Smooth muscle cell (in vitro differentiated cells): Measurements from ENCODE around the gene MCU. TPM values are rescaled to one million over a fixed set of nuclear protein-coding genes. Genes with fewer than 3 reads are reported as not detected.

Source experiments
- DNase-seq: peaks from one replicate; lab custom pipeline; 2025; ENCODE audit not compliant: unreplicated experiment; lab: John Stamatoyannopoulos, UW
- H2AFZ ChIP-seq: fragments of 200-600 bp; sonication (generic); 2 replicates; pipeline ENCODE4 v1.6.0; 2016; ENCODE audit warnings: antibody characterized with exemption, low read depth, mild to moderate bottlenecking
- H3F3A ChIP-seq: fragments of 200-600 bp; sonication (generic); 2 replicates; pipeline ENCODE4 v1.6.0; 2017; ENCODE audit warnings: antibody characterized with exemption, low read depth
- H3K27ac ChIP-seq: fragments of 200-600 bp; sonication (generic); 2 replicates; pipeline ENCODE4 v1.5.1; 2016; ENCODE audit warnings: low read depth, mild to moderate bottlenecking
- H3K27me3 ChIP-seq: fragments of 200-600 bp; sonication (generic); 2 replicates; pipeline ENCODE4 v1.6.1; 2016; ENCODE audit warnings: low read depth, mild to moderate bottlenecking
- H3K36me3 ChIP-seq: fragments of 200-600 bp; sonication (generic); 2 replicates; pipeline ENCODE4 v1.5.1; 2016; ENCODE audit warnings: low read depth
- H3K4me1 ChIP-seq: fragments of 200-600 bp; sonication (generic); 2 replicates; pipeline ENCODE4 v1.5.1; 2016; ENCODE audit warnings: low read depth
- H3K4me2 ChIP-seq: fragments of 200-600 bp; sonication (generic); 2 replicates; pipeline ENCODE4 v1.6.0; 2016; ENCODE audit warnings: mild to moderate bottlenecking
- H3K4me3 ChIP-seq: fragments of 200-600 bp; sonication (generic); 2 replicates; pipeline ENCODE4 v1.5.1; 2016; ENCODE audit warnings: mild to moderate bottlenecking
- H3K79me2 ChIP-seq: fragments of 200-600 bp; sonication (generic); 2 replicates; pipeline ENCODE4 v1.6.0; 2016; ENCODE audit warnings: low read depth, mild to moderate bottlenecking
- H3K9ac ChIP-seq: fragments of 200-600 bp; sonication (generic); 2 replicates; pipeline ENCODE4 v1.6.0; 2016; ENCODE audit warnings: low read depth
- H3K9me3 ChIP-seq: fragments of 200-600 bp; sonication (generic); replicated peaks from 2 replicates; pipeline ENCODE4 v1.5.1; 2016; ENCODE audit warnings: low read depth
- H4K20me1 ChIP-seq: fragments of 200-600 bp; sonication (generic); 2 replicates; pipeline ENCODE4 v1.6.0; 2016; ENCODE audit warnings: low read depth
- WGBS: methylation state at CpG from one replicate; pipeline ENCODE4 v1.1.7; 2016; ENCODE audit warnings: low lambda C conversion rate; 5-methylcytosine and 5-hydroxymethylcytosine counted together
- polyA plus RNA-seq: library from polyadenylated mRNA; unstranded; fragments of >200 nt; fragmentation: Nextera tagmentation; extraction: Ambion mirVana; gene quantifications from 2 replicates; pipeline ENCODE4 v1.2.1, GENCODE V29; 2016
- total RNA-seq: library from RNA; depleted of rRNA; stranded (reverse); fragments of >200 nt; gene quantifications from 2 replicates; pipeline ENCODE4 v1.2.3, GENCODE V29; 2014
- TF ChIP-seq, protein P1 (sequence below): fragments of 200-600 bp; sonication (generic); IDR thresholded peaks from 2 replicates; pipeline ENCODE4 v1.5.1; 2017; ENCODE audit warnings: borderline replicate concordance, mild to moderate bottlenecking, antibody characterized with exemption; ENCODE audit not compliant: insufficient read depth, poor library complexity, severe bottlenecking

The MCU gene
- total and polyA plus RNA-seq, 2 experiments from 2014 or later: 15.4 to 30.4 TPM

DNA sequence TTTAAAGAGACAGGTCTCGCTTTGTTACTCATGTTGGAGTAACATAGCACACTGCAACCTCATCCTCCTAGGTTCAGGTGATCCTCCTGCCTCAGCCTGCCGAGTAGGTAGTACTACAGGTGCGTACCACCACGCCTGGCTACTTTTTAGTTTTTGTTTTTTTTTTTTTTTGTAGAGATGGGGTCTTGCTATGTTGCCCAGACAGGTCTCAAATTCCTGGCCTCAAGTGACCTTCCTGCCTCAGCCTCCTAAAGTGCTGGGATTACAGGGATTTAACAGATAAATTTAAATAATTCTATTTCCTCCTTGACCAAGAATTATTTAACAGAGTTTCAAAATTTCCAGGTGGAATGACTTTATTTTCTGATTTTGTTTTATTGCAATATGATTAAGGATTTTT lies 104.6 kb downstream of the MCU start:
- Histone ChIP-seq H3K4me3 (no peak overlapping the region), H3K9ac (no peak overlapping the region), H3K79me2 (no peaks in the 10 kb centered on the region), H3K4me2 (no peak overlapping the region), H3K9me3 (no peaks in the 10 kb centered on the region), H3F3A (no peaks in the 10 kb centered on the region), H2AFZ (no peak overlapping the region), H3K36me3 (no peaks in the 10 kb centered on the region), H3K27me3 (no peaks in the 10 kb centered on the region), H4K20me1 (peaks cover 12% of the 10 kb centered on the region), H3K4me1 (no peaks in the 10 kb centered on the region), H3K27ac (no peak overlapping the region)
- TF ChIP-seq, protein P1, sequence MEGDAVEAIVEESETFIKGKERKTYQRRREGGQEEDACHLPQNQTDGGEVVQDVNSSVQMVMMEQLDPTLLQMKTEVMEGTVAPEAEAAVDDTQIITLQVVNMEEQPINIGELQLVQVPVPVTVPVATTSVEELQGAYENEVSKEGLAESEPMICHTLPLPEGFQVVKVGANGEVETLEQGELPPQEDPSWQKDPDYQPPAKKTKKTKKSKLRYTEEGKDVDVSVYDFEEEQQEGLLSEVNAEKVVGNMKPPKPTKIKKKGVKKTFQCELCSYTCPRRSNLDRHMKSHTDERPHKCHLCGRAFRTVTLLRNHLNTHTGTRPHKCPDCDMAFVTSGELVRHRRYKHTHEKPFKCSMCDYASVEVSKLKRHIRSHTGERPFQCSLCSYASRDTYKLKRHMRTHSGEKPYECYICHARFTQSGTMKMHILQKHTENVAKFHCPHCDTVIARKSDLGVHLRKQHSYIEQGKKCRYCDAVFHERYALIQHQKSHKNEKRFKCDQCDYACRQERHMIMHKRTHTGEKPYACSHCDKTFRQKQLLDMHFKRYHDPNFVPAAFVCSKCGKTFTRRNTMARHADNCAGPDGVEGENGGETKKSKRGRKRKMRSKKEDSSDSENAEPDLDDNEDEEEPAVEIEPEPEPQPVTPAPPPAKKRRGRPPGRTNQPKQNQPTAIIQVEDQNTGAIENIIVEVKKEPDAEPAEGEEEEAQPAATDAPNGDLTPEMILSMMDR: no peak
- no peak for DNase-seq
- 97% methylated on average over 4 of the region's 4 CpGs for WGBS

DNA sequence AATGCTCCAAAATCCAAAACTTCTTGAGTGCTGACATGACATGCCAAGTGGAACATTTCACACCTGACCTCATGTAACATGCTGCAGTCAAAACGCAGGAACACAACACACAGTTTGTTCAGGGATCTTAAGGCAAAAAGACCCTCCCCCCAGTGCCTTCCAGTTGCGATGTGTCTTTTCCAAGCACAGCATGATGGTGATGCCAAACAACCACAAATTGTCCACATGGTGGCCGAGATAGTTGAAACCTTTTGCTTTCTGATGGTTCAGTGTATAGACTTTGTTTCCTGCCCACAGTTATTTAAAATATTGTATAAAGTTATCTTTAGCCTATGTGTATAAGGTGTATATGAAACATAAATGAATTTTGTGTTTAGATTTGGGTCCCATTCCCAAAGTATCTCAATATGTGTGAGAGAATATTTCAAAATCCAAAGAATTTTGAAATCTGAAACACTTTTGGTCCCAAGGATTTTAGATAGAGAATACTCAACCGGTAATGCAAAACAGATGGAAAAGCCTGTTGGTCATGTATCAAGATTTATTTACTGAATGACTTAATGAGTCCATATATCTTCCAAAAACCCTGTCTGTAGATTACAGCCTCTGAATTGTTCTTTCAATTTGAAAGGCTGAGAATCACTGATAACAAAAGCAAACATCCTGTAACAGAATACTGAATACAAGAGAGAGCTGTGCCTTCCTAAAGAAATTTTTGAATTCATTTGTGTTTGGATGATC lies 108.2 kb downstream of the MCU start:
- Histone ChIP-seq H3K27me3 (no peaks in the 10 kb centered on the region), H3K4me3 (no peak overlapping the region), H3K36me3 (no peaks in the 10 kb centered on the region), H3K9ac (no peak overlapping the region), H3K9me3 (no peaks in the 10 kb centered on the region), H3K27ac (no peak overlapping the region), H3K79me2 (no peaks in the 10 kb centered on the region), H4K20me1 (peaks cover 16% of the 10 kb centered on the region), H3F3A (no peaks in the 10 kb centered on the region), H3K4me2 (no peak overlapping the region), H3K4me1 (peaks cover 7% of the 10 kb centered on the region), H2AFZ (no peak overlapping the region)
- no peak for DNase-seq
- TF ChIP-seq, protein P1: no peak
- WGBS: 77% methylated on average over 4 of the region's 4 CpGs

DNA sequence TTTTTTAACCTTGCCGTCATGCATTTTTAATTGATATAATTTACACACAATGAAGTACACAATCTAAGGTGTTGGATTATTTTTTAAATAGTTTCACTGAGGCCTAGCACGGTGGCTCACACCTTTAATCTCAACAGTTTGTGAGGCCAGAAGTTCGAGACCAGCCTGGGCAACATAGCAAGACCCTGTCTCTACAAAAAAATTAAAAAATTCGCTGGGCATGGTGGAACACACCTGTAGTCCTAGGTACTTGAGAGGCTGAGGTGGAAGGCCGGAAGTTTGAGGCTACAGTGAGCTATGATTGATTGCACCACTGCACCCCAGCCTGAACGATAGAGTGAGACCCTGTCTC lies 108.8 kb downstream of the MCU start:
- H3K9me3 ChIP-seq: no peaks in the 10 kb centered on the region
- H3K27me3 ChIP-seq: no peaks in the 10 kb centered on the region
- H3K36me3 ChIP-seq: no peaks in the 10 kb centered on the region
- H3K27ac ChIP-seq: no peak overlapping the region
- H3K4me3 ChIP-seq: no peak overlapping the region
- TF ChIP-seq, protein P1: no peak
- H3K79me2 ChIP-seq: no peaks in the 10 kb centered on the region
- H3F3A ChIP-seq: no peaks in the 10 kb centered on the region
- no peak overlapping the region for H3K4me2 ChIP-seq
- peaks cover 7% of the 10 kb centered on the region for H3K4me1 ChIP-seq
- H4K20me1 ChIP-seq: peaks cover 16% of the 10 kb centered on the region
- WGBS: 91% methylated on average over 6 of the region's 6 CpGs
- no peak overlapping the region for H3K9ac ChIP-seq
- no peak overlapping the region for H2AFZ ChIP-seq
- no peak for DNase-seq
